HG02981 (cell line): ENCODE data around the gene RNF208.
"Not testable (repeated sequence)": the region's sequence is repeated elsewhere in the genome, so short reads cannot be mapped to it uniquely, and the experiment has no call there.

Source experiments
- ATAC-seq: cut with Tn5 transposase; IDR thresholded peaks from one replicate; pipeline ENCODE4 v1.9.1; 2021; ENCODE audit warnings: mild to moderate bottlenecking, moderate library complexity; ENCODE audit not compliant: unreplicated experiment

Gene RNF208

DNA sequence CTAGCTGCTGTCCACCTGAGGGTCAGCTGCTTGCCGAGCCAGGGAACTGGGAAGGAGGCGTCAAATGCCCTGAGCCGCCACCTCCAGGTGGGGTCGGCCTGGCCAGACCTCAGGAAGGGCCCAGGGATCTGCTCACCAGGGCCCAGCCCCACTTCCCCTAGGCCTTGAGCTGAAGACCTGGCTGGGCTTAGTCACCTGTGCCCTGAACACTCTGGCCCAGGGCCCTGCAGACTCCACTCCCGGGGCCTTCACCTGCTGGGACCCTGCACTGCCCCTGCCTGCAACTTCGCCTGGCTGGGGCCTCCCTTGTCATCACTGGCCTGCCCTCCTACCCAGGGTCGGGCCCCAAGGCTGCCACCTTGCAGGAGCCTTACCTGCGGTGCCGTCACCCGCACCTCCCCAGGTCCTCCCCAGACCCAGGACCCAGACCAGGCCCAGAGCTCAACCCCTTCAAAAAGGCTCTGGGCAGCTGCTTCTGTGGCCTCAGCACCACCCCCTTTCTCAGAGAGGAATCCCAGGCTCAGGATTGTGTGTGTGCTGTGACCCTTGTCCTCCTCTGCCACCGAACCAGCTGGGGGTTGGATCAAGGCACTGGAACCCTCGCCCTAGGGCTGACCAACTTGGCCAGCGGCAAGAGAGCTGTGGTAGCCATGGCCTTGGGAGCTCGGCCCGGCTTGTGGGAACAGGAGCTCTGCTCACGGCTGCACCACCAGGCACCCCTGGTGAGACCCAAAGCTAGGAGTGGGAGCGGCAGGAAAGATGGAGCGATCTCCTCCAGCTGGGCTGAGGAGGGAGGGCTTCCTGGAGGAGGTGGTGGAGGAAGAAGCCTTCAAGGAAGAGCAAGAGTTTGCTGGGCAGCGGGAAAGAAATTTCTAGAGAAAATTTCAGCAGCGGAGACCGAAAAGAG lies 31.9 kb upstream of the RNF208 start:
- no peak for ATAC-seq

GRCh38 chr9:137252555-137253506 lies 30.8 kb upstream of the RNF208 start:
- ATAC-seq: no peak

- no peak for ATAC-seq
These were observed 29.6 kb upstream of the RNF208 start for GRCh38 chr9:137251490-137252268.

- no peak for ATAC-seq
These were observed 29.1 kb upstream of the RNF208 start, which contains the start of gene STPG3 for GRCh38 chr9:137251194-137251461. Gene STPG3 (plus strand): TSS chr9:137251286. CDS start chr9:137251287, 1 bp downstream.

DNA sequence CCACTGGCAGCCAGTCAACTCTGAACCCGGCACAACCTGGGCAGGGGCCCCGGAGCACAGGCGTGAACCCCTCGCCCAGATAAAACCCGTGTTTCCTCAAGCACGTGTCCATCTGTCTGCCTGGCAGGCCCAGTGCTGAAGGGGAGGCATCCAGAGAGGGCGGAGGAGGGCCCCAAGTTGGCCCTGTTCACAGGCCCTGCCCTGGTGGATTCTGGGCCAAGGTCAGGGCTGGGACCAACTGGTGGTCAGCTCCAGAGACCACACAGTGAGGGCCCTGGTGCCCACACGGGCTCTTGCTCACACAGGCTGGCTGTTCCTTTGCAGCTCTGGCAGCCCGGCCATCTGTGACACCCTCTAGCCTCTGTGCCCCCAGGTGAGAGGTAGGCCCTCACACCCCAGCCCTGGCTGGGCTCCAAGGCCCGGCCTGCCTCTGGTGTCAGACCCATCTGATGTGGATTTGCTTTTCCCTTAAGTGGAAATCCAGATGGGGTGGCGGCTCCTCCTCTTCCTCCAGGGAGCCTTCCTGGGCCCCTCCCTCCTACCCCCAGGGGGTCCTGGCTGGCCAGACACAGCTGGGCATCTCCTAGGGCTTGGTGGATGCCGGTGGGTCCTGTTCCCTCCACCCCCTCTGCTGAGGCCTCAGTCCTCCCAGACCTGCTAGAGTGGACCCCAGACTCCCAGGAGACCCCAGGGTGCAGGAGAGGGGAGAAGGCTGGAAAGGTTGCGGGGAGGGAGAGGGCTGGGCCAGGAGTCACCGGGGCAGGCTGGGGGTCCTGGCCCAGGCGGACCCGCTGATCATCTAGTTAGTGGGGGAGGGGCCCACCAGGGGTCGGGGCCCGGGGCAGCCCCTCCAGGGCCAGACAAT lies 28.5 kb upstream of the RNF208 start:
- no peak for ATAC-seq

DNA sequence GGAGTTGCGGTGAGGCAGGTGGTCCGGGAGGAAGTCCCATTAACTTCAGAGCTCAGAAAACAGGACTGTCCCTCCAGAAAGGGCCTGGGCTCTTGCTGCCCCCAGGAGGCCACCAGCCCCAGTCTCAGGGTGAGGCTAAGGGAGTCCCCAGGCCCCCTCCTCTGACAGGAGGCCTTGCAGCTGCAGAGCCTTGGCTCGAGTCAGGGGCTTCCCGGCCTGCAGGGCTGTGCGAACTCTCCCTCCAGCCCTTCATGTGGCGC lies 25.8 kb upstream of the RNF208 start:
- no peak for ATAC-seq

GRCh38 chr9:137247135-137247915 lies 25.3 kb upstream of the RNF208 start:
- ATAC-seq: no peak

DNA sequence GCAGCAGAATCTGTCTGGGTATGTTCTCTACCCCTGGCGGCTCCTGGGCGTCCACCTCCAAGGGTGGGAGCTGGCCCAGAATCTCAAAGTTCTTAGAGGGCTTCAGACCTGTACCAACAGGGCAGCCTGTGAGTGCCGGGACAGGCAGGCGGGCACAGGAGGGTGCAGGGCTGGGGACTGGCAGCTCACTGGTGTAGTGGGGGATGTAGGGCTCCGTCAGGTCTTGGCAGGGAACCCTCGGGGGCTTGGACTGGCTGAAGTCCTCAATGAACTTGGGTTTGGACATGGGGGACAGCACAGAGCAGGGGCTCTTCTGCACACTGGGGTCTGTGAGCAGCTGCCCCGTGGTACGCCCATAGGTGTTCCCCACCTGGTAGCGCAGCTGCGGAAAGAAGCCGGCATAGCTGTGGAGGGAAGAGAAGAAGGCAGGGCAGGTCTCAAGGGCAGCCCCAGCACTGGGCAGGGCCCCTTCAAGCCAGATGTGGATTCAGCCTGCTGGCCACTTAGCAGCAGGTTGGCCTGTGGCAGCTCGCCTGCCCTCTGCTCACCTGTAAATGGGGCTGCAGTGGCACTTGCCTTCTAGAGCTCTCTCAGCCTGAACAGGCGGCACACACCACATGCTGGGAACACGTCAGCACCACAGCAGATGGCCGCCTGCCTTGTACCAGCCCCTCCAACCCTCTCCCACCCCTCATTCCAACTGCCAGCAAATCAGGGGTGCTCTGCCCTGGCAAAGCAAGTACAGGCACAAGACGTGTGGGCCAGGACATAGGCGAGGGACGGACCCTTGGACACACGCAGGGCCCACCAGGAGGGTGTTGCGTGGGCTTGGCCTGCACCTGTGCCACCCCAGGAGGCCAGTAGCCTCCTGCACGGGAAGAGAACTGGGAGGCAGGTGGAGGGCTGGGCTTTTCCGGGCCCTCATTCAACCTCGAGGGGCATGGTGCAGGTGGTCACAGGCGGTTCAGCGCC lies 23.7 kb upstream of the RNF208 start:
- ATAC-seq: no peak

GRCh38 chr9:137244486-137245449 lies 22.7 kb upstream of the RNF208 start:
- ATAC-seq: no peak

GRCh38 chr9:137243626-137244485 lies 21.8 kb upstream of the RNF208 start:
- no peak for ATAC-seq

GRCh38 chr9:137243266-137243625 lies 21.2 kb upstream of the RNF208 start:
- not testable (repeated sequence) for ATAC-seq

GRCh38 chr9:137242269-137243203 lies 20.5 kb upstream of the RNF208 start:
- ATAC-seq: no peak

DNA sequence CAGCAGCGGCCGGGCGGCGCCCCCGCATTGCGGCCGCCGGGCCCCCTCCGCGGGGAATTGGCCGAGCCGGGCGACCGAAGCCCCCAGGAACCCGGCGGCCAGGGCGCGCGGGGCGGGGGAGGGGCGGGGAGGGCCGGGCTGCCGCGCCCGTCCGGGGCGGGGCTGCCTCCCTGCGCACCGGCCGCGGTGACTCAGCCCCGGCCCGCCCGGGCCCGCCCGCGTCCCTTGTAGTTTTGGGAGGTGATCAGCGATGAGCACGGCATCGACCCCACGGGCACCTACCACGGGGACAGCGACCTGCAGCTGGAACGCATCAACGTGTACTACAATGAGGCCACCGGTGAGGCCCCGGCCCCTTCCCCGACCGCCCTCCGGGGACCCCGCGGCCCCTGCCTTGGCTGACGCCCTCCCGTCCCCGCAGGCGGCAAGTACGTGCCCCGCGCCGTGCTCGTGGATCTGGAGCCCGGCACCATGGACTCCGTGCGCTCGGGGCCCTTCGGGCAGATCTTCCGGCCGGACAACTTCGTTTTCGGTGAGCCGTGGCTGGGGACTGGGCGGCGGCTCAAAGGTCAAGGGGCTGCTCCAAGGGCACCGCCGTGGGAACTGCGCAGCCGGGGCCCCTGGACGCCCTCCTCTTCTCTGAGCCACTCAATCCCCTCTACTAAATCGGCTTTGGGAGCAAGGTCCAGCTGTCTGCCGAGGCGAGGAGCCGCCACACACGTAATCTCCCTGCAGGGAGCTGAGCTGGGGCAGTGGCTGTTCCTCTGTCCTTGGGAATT lies 19.6 kb upstream of the RNF208 start:
- ATAC-seq: peak; percentile 5

DNA sequence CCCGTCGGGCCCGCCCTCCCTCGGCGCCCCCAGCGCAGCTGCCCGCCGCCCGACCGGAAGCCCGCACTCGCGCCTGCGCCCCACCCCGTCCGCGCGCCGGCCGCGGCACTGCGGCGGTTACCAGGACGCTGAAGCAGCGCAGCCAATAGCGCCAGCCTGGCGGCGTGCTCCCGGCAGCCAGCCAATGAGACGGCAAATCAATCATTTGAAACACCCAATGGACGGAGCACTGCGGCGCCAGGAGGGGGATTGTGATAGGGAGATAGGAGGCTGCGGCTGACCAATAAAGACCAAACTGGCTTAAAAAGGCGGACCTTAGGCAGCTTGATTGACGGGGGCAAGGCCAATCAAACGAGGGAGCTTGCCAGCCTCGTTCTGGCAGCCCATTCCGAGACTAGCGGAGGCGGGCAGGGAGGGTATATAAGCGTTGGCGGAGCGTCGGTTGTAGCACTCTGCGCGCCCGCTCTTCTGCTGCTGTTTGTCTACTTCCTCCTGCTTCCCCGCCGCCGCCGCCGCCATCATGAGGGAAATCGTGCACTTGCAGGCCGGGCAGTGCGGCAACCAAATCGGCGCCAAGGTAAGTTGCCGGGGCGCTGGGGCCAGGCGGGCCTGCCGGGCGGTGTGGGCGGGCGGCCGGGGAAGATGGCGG lies 18.9 kb upstream of the RNF208 start, which contains the start of gene TUBB4B:
Gene TUBB4B (plus strand): TSS at position 447 of the 649 bp plus-strand sequence. CDS start 74 bp downstream, at position 521.
- ATAC-seq: peak; percentile 67
